Fibroblast of lung (primary cell): Measurements from ENCODE around the gene LRRC57. TPM values are rescaled to one million over a fixed set of nuclear protein-coding genes. Genes with fewer than 3 reads are reported as not detected.

Experiments used
- DNase-seq, 2 donors: peaks; one replicate each; pipeline versions ENCODE4 v3.0.0 to v3.0.0-alpha.2; 2010; ENCODE audit warnings: low read depth in 2 of 2
- H2AFZ ChIP-seq: 2 replicates; pipeline ENCODE4 v1.5.1; 2012; ENCODE audit warnings: low read length, control low read depth, inconsistent platforms
- H3K27ac ChIP-seq: 2 replicates; pipeline ENCODE4 v1.5.1; 2011; ENCODE audit warnings: low read length, control low read depth; ENCODE audit not compliant: insufficient read depth
- H3K27me3 ChIP-seq: 2 replicates; pipeline ENCODE4 v1.5.1; 2011; ENCODE audit warnings: mild to moderate bottlenecking, low read length; ENCODE audit not compliant: control insufficient read depth, insufficient read depth
- H3K36me3 ChIP-seq: 2 replicates; pipeline ENCODE4 v1.5.1; 2011; ENCODE audit warnings: low read length; ENCODE audit not compliant: control insufficient read depth, insufficient read depth
- H3K4me1 ChIP-seq: 2 replicates; pipeline ENCODE4 v1.5.1; 2011; ENCODE audit warnings: low read length; ENCODE audit not compliant: control insufficient read depth, insufficient read depth; ENCODE audit errors: extremely low read depth
- H3K4me2 ChIP-seq: 2 replicates; pipeline ENCODE4 v1.5.1; 2011; ENCODE audit warnings: low read length, control low read depth; ENCODE audit not compliant: insufficient read depth; ENCODE audit errors: extremely low read depth
- H3K4me3 ChIP-seq, 4 experiments: fragments of 200-600 bp in 1 of 4; sonication (generic) in 1 of 4; replicated peaks in 1 of 4; 2 replicates each; pipeline ENCODE4 v1.5.1; 2011 to 2016; ENCODE audit warnings: low read length in 4 of 4, low read depth in 3 of 4, mild to moderate bottlenecking in 3 of 4, control low read depth in 2 of 4, inconsistent platforms in 1 of 4, mixed read lengths in 1 of 4; ENCODE audit not compliant: insufficient read depth in 1 of 4; ENCODE audit errors: control extremely low read depth in 1 of 4
- H3K79me2 ChIP-seq: 2 replicates; pipeline ENCODE4 v1.5.1; 2012; ENCODE audit warnings: mild to moderate bottlenecking, low read length, inconsistent platforms; ENCODE audit not compliant: control insufficient read depth, insufficient read depth
- H3K9ac ChIP-seq: 2 replicates; pipeline ENCODE4 v1.5.1; 2011; ENCODE audit warnings: mild to moderate bottlenecking, low read length, control low read depth; ENCODE audit not compliant: insufficient read depth
- H3K9me3 ChIP-seq: 2 replicates; pipeline ENCODE4 v1.5.1; 2012; ENCODE audit warnings: low read depth, low read length; ENCODE audit not compliant: control insufficient read depth, insufficient read depth
- H4K20me1 ChIP-seq: 2 replicates; pipeline ENCODE4 v1.5.1; 2011; ENCODE audit warnings: low read length; ENCODE audit not compliant: control insufficient read depth, insufficient read depth; ENCODE audit errors: extremely low read depth
- CTCF ChIP-seq, 2 donors: IDR thresholded peaks in 1 of 2; conservative IDR thresholded peaks in 1 of 2; 1 replicate in 1 of 2; 2 replicates in 1 of 2; pipeline ENCODE4 v1.5.1; 2011 to 2012; ENCODE audit warnings: low read length in 2 of 2, control low read depth in 1 of 2, inconsistent platforms in 1 of 2, low read depth in 1 of 2, mild to moderate bottlenecking in 1 of 2
- EZH2 ChIP-seq: IDR thresholded peaks from 2 replicates; pipeline ENCODE4 v1.5.1; 2012; ENCODE audit warnings: low read length, control low read depth, mild to moderate bottlenecking; ENCODE audit errors: missing control alignments
- polyA plus RNA-seq, 2 donors: library from polyadenylated mRNA; depleted of rRNA in 1 of 2; stranded (reverse) in 1 of 2; unstranded in 1 of 2; fragments of >200 nt; gene quantifications; 2 replicates each; pipeline ENCODE4 v1.2.1, GENCODE V29; 2011 to 2012; ENCODE audit warnings: missing spikeins in 1 of 2
- total RNA-seq: library from RNA; depleted of rRNA; stranded (reverse); fragments of >200 nt; gene quantifications from 2 replicates; pipeline ENCODE4 v1.2.1, GENCODE V29; 2014

The LRRC57 gene
- total and polyA plus RNA-seq, 2 donors (not counting 1 experiment from before 2014, with no cell fraction given): 13.9 to 19.3 TPM

- no peak overlapping the region for H3K9ac ChIP-seq
- no peak for TF ChIP-seq CTCF (conservative IDR thresholded peaks at IDR 0.05 in 1 of 2, IDR thresholded peaks at IDR 0.05 in 1 of 2; ENCODE audit: low read depth in 1 of 2, low read length in 2 of 2)
- TF ChIP-seq EZH2: no peak
- peak overlapping the region; percentile 19 for H2AFZ ChIP-seq
- peak overlapping the region; percentile 27 for H3K27ac ChIP-seq
- no peak for DNase-seq
- no peaks in the 10 kb centered on the region for H3K36me3 ChIP-seq
- H3K9me3 ChIP-seq: no peaks in the 10 kb centered on the region
- peaks cover 9% of the 10 kb centered on the region for H3K4me1 ChIP-seq
- H3K4me2 ChIP-seq: no peak overlapping the region
- H3K4me3 ChIP-seq: no peak overlapping the region
- H3K79me2 ChIP-seq: peaks cover 33% of the 10 kb centered on the region
- H4K20me1 ChIP-seq: no peaks in the 10 kb centered on the region
- no peaks in the 10 kb centered on the region for H3K27me3 ChIP-seq
Measured at GRCh38 chr15:42493679-42494078, 54.9 kb downstream of the LRRC57 start.

- no peaks in the 10 kb centered on the region for H3K36me3 ChIP-seq
- H3K4me1 ChIP-seq: peaks cover 9% of the 10 kb centered on the region
- TF ChIP-seq EZH2: no peak
- no peak for TF ChIP-seq CTCF (conservative IDR thresholded peaks at IDR 0.05 in 1 of 2, IDR thresholded peaks at IDR 0.05 in 1 of 2; ENCODE audit: low read depth in 1 of 2, low read length in 2 of 2)
- peak overlapping the region; percentile 58 for H2AFZ ChIP-seq
- peak overlapping the region; percentile 89 for H3K4me2 ChIP-seq
- H3K9me3 ChIP-seq: no peaks in the 10 kb centered on the region
- peaks cover 41% of the 10 kb centered on the region for H3K79me2 ChIP-seq
- no peaks in the 10 kb centered on the region for H4K20me1 ChIP-seq
- peak overlapping the region; percentile 100 for H3K27ac ChIP-seq
- DNase-seq: peak; percentile 48 to 79
- peak overlapping the region; percentile 82 for H3K9ac ChIP-seq
- H3K27me3 ChIP-seq: no peaks in the 10 kb centered on the region
- peak overlapping the region; percentile 80 to 99 (median 92) for H3K4me3 ChIP-seq
Measured at GRCh38 chr15:42491539-42492225, 56.9 kb downstream of the LRRC57 start.

GRCh38 chr15:42490671-42491538 is 57.7 kb downstream of the LRRC57 start, which contains the start of gene ZNF106:
TSS of gene ZNF106 (minus strand) at chr15:42491141. CDS start at chr15:42472289, 18,852 bp downstream.
- Histone ChIP-seq H3K9ac (peak within 1 kb of the TSS; percentile 82), H3K4me1 (peaks cover 9% of the 10 kb centered on the region), H3K9me3 (no peaks in the 10 kb centered on the region), H3K36me3 (no peaks in the 10 kb centered on the region), H3K27me3 (no peaks in the 10 kb centered on the region), H3K4me2 (peak within 1 kb of the TSS; percentile 96), H4K20me1 (no peaks in the 10 kb centered on the region), H3K4me3 (peak within 1 kb of the TSS; percentile 80 to 99 (median 92)), H3K79me2 (peaks cover 38% of the 10 kb centered on the region), H2AFZ (peak within 1 kb of the TSS; percentile 85), H3K27ac (peak within 1 kb of the TSS; percentile 100)
- TF ChIP-seq CTCF (conservative IDR thresholded peaks at IDR 0.05 in 1 of 2, IDR thresholded peaks at IDR 0.05 in 1 of 2; ENCODE audit: low read depth in 1 of 2, low read length in 2 of 2): peak in 1 of 2 donors; percentile 18
- TF ChIP-seq EZH2: no peak
- peak; percentile 90 to 93 for DNase-seq
